Central memory CD8-positive, alpha-beta T cell (primary cell): ENCODE data around the gene VPS36.
"Not testable (repeated sequence)": the region's sequence is repeated elsewhere in the genome, so short reads cannot be mapped to it uniquely, and the experiment has no call there.

Experiments
- ATAC-seq: fragments of 150-1000 bp; cut with Tn5 transposase; replicated peaks from 2 replicates; pipeline ENCODE4 v1.10.0; 2022; ENCODE audit warnings: mild to moderate bottlenecking, moderate FRiP score, moderate number of reproducible peaks; ENCODE audit not compliant: poor library complexity, severe bottlenecking; ENCODE audit errors: extremely low read depth
- DNase-seq, 2 donors: peaks; one replicate each; pipeline ENCODE4 v3.0.0; 2021; ENCODE audit warnings: low spot score in 2 of 2
- H3K27ac Mint-ChIP-seq: one replicate; pipeline ENCODE4 v1.8.0; 2022; ENCODE audit warnings: low read depth, mild to moderate bottlenecking, moderate library complexity, mixed read lengths
- H3K27me3 Mint-ChIP-seq: one replicate; pipeline ENCODE4 v1.8.0; 2022; ENCODE audit warnings: mixed read lengths
- H3K36me3 Mint-ChIP-seq: one replicate; pipeline ENCODE4 v1.8.0; 2022; ENCODE audit warnings: mild to moderate bottlenecking, moderate library complexity, mixed read lengths; ENCODE audit not compliant: insufficient read depth
- H3K4me1 Mint-ChIP-seq: one replicate; pipeline ENCODE4 v1.8.0; 2022; ENCODE audit warnings: mixed read lengths
- H3K4me3 Mint-ChIP-seq: one replicate; pipeline ENCODE4 v1.8.0; 2022; ENCODE audit warnings: mild to moderate bottlenecking, moderate library complexity, mixed read lengths
- H3K9me3 Mint-ChIP-seq: one replicate; pipeline ENCODE4 v1.8.0; 2022; ENCODE audit warnings: mixed read lengths

The VPS36 gene

GRCh38 chr13:52394586-52394985, 55.8 kb downstream of the VPS36 start:
- ATAC-seq: no peak
- Mint-ChIP-seq H3K4me3 (no peak overlapping the region), H3K27me3 (peaks cover 22% of the 10 kb centered on the region), H3K9me3 (no peaks in the 10 kb centered on the region), H3K36me3 (no peaks in the 10 kb centered on the region), H3K27ac (peak overlapping the region; percentile 54), H3K4me1 (no peaks in the 10 kb centered on the region)
- DNase-seq: no peak

DNA sequence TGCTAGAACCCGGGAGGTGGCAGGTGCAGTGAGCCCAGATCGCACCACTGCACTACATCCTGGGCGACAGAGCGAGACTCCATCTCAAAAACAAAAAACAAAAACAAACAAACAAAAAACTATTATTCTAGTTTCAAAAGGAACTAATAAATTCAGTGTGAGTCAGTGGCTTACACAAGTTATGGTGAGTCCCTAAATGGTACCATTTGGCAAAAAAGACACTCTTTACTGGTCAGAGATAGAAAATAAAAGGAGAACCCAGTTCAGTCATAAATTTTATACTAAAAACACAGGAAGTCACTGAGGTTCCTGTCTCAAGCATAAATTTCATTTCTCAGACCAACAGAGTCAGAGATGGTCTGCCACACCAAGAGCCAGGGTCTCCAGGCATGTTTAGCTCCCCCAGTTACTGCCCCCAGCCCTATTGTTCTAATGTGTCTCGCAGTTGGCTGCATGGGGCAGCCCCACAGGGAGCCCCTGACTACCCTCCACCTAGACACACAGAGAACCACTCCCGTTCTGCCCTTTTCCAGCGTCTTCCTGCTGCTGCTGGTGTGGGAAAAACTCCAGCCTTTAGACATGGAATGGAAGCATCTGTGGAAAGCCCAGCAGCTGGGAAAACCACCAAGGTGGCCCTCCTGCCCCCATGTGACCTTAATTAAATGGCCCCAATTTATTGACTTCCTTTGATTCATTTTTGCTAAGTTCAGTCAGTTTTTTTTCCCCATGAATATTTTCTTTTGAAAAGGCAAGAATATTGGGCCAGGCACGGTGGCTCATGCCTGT, 56.7 kb downstream of the VPS36 start:
- Mint-ChIP-seq H3K27me3 (peaks cover 22% of the 10 kb centered on the region), H3K4me3 (no peak overlapping the region), H3K9me3 (no peaks in the 10 kb centered on the region), H3K4me1 (no peaks in the 10 kb centered on the region), H3K36me3 (no peaks in the 10 kb centered on the region), H3K27ac (no peak overlapping the region)
- DNase-seq (no peak), ATAC-seq (no peak)

GRCh38 chr13:52387721-52388120, 62.7 kb downstream of the VPS36 start:
- Mint-ChIP-seq H3K4me3 (no peak overlapping the region), H3K36me3 (peaks cover 2% of the 10 kb centered on the region), H3K27me3 (no peaks in the 10 kb centered on the region), H3K4me1 (no peaks in the 10 kb centered on the region), H3K9me3 (no peaks in the 10 kb centered on the region), H3K27ac (no peak overlapping the region)
- DNase-seq (no peak), ATAC-seq (no peak)

GRCh38 chr13:52385870-52386269, 64.6 kb downstream of the VPS36 start:
- ATAC-seq (no peak), DNase-seq (no peak)
- H3K9me3 Mint-ChIP-seq: no peaks in the 10 kb centered on the region
- no peaks in the 10 kb centered on the region for H3K4me1 Mint-ChIP-seq
- H3K4me3 Mint-ChIP-seq: no peak overlapping the region
- H3K27ac Mint-ChIP-seq: no peak overlapping the region
- H3K36me3 Mint-ChIP-seq: peaks cover 2% of the 10 kb centered on the region
- no peaks in the 10 kb centered on the region for H3K27me3 Mint-ChIP-seq

DNA sequence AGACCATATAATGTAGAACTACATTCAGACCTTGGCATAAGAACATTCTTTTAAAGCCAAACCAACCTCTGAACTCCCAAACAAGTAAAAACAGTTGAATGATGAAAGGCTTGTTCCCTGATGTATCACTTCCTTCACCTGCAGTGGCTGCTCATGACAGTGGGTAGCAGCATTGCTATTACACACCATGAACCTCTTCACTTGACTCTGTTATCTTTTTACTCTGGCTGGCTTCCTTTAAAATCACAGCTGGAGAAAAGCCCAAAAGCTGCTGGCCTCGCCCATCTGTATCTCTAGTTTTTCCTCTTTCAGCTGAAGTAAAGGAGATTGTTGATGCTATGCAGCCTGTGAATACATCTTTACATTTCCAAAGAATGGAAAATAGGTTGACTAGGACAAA, 67.1 kb downstream of the VPS36 start:
- no peaks in the 10 kb centered on the region for H3K27me3 Mint-ChIP-seq
- H3K4me3 Mint-ChIP-seq: no peak overlapping the region
- DNase-seq: no peak
- H3K36me3 Mint-ChIP-seq: peaks cover 2% of the 10 kb centered on the region
- H3K9me3 Mint-ChIP-seq: no peaks in the 10 kb centered on the region
- no peaks in the 10 kb centered on the region for H3K4me1 Mint-ChIP-seq
- ATAC-seq: no peak
- no peak overlapping the region for H3K27ac Mint-ChIP-seq

- Mint-ChIP-seq H3K36me3 (no peaks in the 10 kb centered on the region), H3K27me3 (no peaks in the 10 kb centered on the region), H3K9me3 (no peaks in the 10 kb centered on the region), H3K4me1 (no peaks in the 10 kb centered on the region), H3K27ac (no peak overlapping the region), H3K4me3 (no peak overlapping the region)
- no peak for ATAC-seq
- DNase-seq: no peak
Observed at GRCh38 chr13:52378312-52378711, 72.1 kb downstream of the VPS36 start.

- no peak overlapping the region for H3K27ac Mint-ChIP-seq
- no peak overlapping the region for H3K4me3 Mint-ChIP-seq
- no peaks in the 10 kb centered on the region for H3K36me3 Mint-ChIP-seq
- DNase-seq: no peak
- H3K9me3 Mint-ChIP-seq: no peaks in the 10 kb centered on the region
- H3K27me3 Mint-ChIP-seq: no peaks in the 10 kb centered on the region
- no peak for ATAC-seq
- H3K4me1 Mint-ChIP-seq: no peaks in the 10 kb centered on the region
Observed at GRCh38 chr13:52377898-52378297, 72.5 kb downstream of the VPS36 start.

DNA sequence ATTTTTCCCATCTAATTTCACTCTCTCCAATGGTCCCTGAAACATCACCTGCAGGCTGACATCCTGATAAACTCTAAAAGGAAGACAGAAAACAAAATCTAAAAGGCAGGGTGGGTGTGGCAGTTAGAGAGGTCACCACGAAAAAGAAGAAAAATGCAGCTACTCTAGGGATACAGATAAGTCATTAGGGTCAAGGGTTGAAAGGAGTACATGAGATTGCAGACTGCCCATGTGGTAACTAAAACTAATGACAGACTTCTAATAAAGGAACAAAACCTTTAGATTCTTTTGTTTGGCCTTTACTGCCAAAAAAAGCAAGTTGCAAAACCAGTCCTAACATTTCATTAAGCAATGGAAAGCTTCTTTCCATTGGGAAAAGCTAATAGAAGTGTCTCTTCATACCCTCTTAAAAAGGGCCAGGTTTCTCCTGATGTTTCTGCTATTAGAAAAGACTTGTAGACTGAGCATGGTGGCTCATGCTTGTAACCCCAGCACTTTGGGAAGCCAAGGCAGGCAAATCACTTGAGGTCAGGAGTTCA, 75.5 kb downstream of the VPS36 start:
- H3K27ac Mint-ChIP-seq: no peak overlapping the region
- no peaks in the 10 kb centered on the region for H3K36me3 Mint-ChIP-seq
- H3K9me3 Mint-ChIP-seq: no peaks in the 10 kb centered on the region
- no peaks in the 10 kb centered on the region for H3K4me1 Mint-ChIP-seq
- no peaks in the 10 kb centered on the region for H3K27me3 Mint-ChIP-seq
- no peak for DNase-seq
- H3K4me3 Mint-ChIP-seq: no peak overlapping the region
- ATAC-seq: no peak

- H3K36me3 Mint-ChIP-seq: no peaks in the 10 kb centered on the region
- no peak overlapping the region for H3K4me3 Mint-ChIP-seq
- H3K27me3 Mint-ChIP-seq: no peaks in the 10 kb centered on the region
- no peak for ATAC-seq
- no peak for DNase-seq
- no peaks in the 10 kb centered on the region for H3K4me1 Mint-ChIP-seq
- H3K9me3 Mint-ChIP-seq: no peaks in the 10 kb centered on the region
- H3K27ac Mint-ChIP-seq: no peak overlapping the region
Observed at GRCh38 chr13:52374389-52374788, 76.0 kb downstream of the VPS36 start.

- not testable (repeated sequence) for ATAC-seq, H3K27me3 Mint-ChIP-seq, H3K4me1 Mint-ChIP-seq, DNase-seq, H3K9me3 Mint-ChIP-seq, H3K4me3 Mint-ChIP-seq, H3K27ac Mint-ChIP-seq, H3K36me3 Mint-ChIP-seq
Observed at GRCh38 chr13:52373277-52373676, 77.2 kb downstream of the VPS36 start.

GRCh38 chr13:52371736-52372247, 78.6 kb downstream of the VPS36 start:
- DNase-seq (no peak), ATAC-seq (no peak)
- Mint-ChIP-seq H3K4me1 (no peaks in the 10 kb centered on the region), H3K27me3 (no peaks in the 10 kb centered on the region), H3K36me3 (no peaks in the 10 kb centered on the region), H3K27ac (no peak overlapping the region), H3K4me3 (no peak overlapping the region), H3K9me3 (no peaks in the 10 kb centered on the region)

GRCh38 chr13:52366291-52366690, 84.1 kb downstream of the VPS36 start:
- ATAC-seq: no peak
- no peaks in the 10 kb centered on the region for H3K36me3 Mint-ChIP-seq
- H3K27me3 Mint-ChIP-seq: peaks cover 19% of the 10 kb centered on the region
- H3K4me3 Mint-ChIP-seq: no peak overlapping the region
- H3K27ac Mint-ChIP-seq: no peak overlapping the region
- H3K9me3 Mint-ChIP-seq: no peaks in the 10 kb centered on the region
- no peaks in the 10 kb centered on the region for H3K4me1 Mint-ChIP-seq
- DNase-seq: no peak
